ENCODE data around the gene CT47C1.

The CT47C1 gene

DNA sequence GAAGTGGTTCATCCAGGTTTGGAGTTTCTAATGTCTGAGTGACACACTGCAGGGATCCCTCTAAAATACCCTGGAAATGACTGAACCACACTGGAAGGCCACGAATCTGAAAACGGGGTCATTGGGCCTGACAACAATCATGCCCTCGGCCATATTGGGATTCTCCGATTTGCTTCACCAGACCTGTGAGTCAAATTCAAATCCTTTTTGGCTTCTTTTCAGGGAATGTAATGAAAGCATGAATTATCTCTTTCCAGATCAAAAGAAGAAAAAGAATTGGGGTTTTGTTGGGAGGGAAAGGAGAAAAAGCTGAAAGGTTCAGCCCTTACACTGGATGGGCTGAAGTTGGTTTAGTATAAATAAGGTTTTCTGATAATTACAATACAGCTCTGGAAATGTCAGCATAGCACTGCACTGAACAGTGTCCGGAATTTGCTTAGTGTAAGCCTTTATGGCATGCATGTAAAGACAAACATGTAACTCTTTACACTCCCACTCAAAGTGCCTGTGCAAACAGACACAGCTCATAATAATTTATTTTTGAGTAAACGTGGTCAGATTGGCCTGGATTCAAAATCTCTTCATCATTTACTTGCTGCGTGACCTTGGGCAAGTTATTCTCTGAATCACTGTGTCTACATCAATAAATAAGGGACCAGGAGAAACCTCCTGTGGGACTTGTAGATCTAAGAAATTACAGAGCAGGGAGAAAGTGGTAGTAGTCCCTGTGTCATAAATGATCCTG, 21.4 kb downstream of the CT47C1 start:
- Histone ChIP-seq H2AFZ (ENCODE audit: low read length) (no peak overlapping the region), H3K4me2 (ENCODE audit: low read length) (no peak overlapping the region), H3K9ac (ENCODE audit: low read length) (no peak overlapping the region), H3K9me2 (ENCODE audit: low read depth, low read length) (no peaks in the 10 kb centered on the region), H3K79me2 (ENCODE audit: insufficient read depth, low read length) (no peaks in the 10 kb centered on the region), H3K27me3 (ENCODE audit: insufficient read depth, low read length) (no peaks in the 10 kb centered on the region), H3K9me3 (ENCODE audit: low read length) (no peaks in the 10 kb centered on the region), H3K27ac (ENCODE audit: low read depth, low read length, poor library complexity, severe bottlenecking) (no peak overlapping the region), H3F3A (ENCODE audit: insufficient read depth, low read length) (no peaks in the 10 kb centered on the region), H3K4me3 (ENCODE audit: low read depth, low read length, poor library complexity, severe bottlenecking) (no peak overlapping the region), H3K4me1 (ENCODE audit: insufficient read depth, low read length, severe bottlenecking) (no peaks in the 10 kb centered on the region), H4K20me1 (ENCODE audit: insufficient read depth, low read length) (no peaks in the 10 kb centered on the region), H3K36me3 (ENCODE audit: insufficient read depth, low read length) (no peaks in the 10 kb centered on the region)
- TF ChIP-seq, protein P1, sequence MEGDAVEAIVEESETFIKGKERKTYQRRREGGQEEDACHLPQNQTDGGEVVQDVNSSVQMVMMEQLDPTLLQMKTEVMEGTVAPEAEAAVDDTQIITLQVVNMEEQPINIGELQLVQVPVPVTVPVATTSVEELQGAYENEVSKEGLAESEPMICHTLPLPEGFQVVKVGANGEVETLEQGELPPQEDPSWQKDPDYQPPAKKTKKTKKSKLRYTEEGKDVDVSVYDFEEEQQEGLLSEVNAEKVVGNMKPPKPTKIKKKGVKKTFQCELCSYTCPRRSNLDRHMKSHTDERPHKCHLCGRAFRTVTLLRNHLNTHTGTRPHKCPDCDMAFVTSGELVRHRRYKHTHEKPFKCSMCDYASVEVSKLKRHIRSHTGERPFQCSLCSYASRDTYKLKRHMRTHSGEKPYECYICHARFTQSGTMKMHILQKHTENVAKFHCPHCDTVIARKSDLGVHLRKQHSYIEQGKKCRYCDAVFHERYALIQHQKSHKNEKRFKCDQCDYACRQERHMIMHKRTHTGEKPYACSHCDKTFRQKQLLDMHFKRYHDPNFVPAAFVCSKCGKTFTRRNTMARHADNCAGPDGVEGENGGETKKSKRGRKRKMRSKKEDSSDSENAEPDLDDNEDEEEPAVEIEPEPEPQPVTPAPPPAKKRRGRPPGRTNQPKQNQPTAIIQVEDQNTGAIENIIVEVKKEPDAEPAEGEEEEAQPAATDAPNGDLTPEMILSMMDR (IDR thresholded peaks at IDR 0.05; ENCODE audit: low read length): no peak
- no peak for TF ChIP-seq EZH2 (IDR thresholded peaks at IDR 0.05; ENCODE audit: borderline replicate concordance, low read length)

GRCh38 chrX:119094819-119095218, 22.0 kb downstream of the CT47C1 start:
- H3K9me3 ChIP-seq (ENCODE audit: low read length): no peaks in the 10 kb centered on the region
- no peaks in the 10 kb centered on the region for H3K27me3 ChIP-seq (ENCODE audit: insufficient read depth, low read length)
- H4K20me1 ChIP-seq (ENCODE audit: insufficient read depth, low read length): no peaks in the 10 kb centered on the region
- H3K4me2 ChIP-seq (ENCODE audit: low read length): no peak overlapping the region
- no peaks in the 10 kb centered on the region for H3K4me1 ChIP-seq (ENCODE audit: insufficient read depth, low read length, severe bottlenecking)
- no peak overlapping the region for H2AFZ ChIP-seq (ENCODE audit: low read length)
- H3K9me2 ChIP-seq (ENCODE audit: low read depth, low read length): no peaks in the 10 kb centered on the region
- no peaks in the 10 kb centered on the region for H3K36me3 ChIP-seq (ENCODE audit: insufficient read depth, low read length)
- H3F3A ChIP-seq (ENCODE audit: insufficient read depth, low read length): no peaks in the 10 kb centered on the region
- H3K9ac ChIP-seq (ENCODE audit: low read length): no peak overlapping the region
- H3K4me3 ChIP-seq (ENCODE audit: low read depth, low read length, poor library complexity, severe bottlenecking): no peak overlapping the region
- no peaks in the 10 kb centered on the region for H3K79me2 ChIP-seq (ENCODE audit: insufficient read depth, low read length)
- H3K27ac ChIP-seq (ENCODE audit: low read depth, low read length, poor library complexity, severe bottlenecking): no peak overlapping the region
- no peak for TF ChIP-seq EZH2 (IDR thresholded peaks at IDR 0.05; ENCODE audit: borderline replicate concordance, low read length)
- TF ChIP-seq, protein P1 (IDR thresholded peaks at IDR 0.05; ENCODE audit: low read length): no peak

DNA sequence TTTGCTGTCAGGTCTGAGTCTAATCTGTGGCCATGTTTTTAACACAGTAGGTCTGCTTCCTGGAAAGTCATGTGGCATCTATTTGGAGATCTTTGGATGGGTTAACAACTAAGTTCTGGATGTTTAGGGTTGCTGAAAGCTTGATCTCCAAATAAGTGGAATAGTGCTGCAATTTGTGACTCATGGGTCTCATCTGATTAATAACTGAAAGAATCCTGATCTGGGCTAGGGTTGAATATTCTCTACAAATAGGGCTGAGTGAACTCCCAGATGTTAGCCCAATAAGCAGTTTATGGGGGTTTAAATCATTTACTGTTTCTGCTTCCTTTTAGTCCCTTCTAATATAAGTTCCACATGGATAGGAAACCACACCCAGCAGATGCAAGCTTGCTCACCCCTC, 23.1 kb downstream of the CT47C1 start:
- no peaks in the 10 kb centered on the region for H3K9me3 ChIP-seq (ENCODE audit: low read length)
- H3K4me2 ChIP-seq (ENCODE audit: low read length): no peak overlapping the region
- no peaks in the 10 kb centered on the region for H3K9me2 ChIP-seq (ENCODE audit: low read depth, low read length)
- no peak overlapping the region for H3K4me3 ChIP-seq (ENCODE audit: low read depth, low read length, poor library complexity, severe bottlenecking)
- H3K36me3 ChIP-seq (ENCODE audit: insufficient read depth, low read length): no peaks in the 10 kb centered on the region
- no peak overlapping the region for H3K9ac ChIP-seq (ENCODE audit: low read length)
- H4K20me1 ChIP-seq (ENCODE audit: insufficient read depth, low read length): no peaks in the 10 kb centered on the region
- TF ChIP-seq, protein P1 (IDR thresholded peaks at IDR 0.05; ENCODE audit: low read length): no peak
- no peak for TF ChIP-seq EZH2 (IDR thresholded peaks at IDR 0.05; ENCODE audit: borderline replicate concordance, low read length)
- no peaks in the 10 kb centered on the region for H3F3A ChIP-seq (ENCODE audit: insufficient read depth, low read length)
- H2AFZ ChIP-seq (ENCODE audit: low read length): no peak overlapping the region
- H3K27ac ChIP-seq (ENCODE audit: low read depth, low read length, poor library complexity, severe bottlenecking): no peak overlapping the region
- no peaks in the 10 kb centered on the region for H3K79me2 ChIP-seq (ENCODE audit: insufficient read depth, low read length)
- H3K4me1 ChIP-seq (ENCODE audit: insufficient read depth, low read length, severe bottlenecking): no peaks in the 10 kb centered on the region
- no peaks in the 10 kb centered on the region for H3K27me3 ChIP-seq (ENCODE audit: insufficient read depth, low read length)
